Measurements from ENCODE around the gene NBPF11.
"Not testable (repeated sequence)": the region's sequence is repeated elsewhere in the genome, so short reads cannot be mapped to it uniquely, and the experiment has no call there.

DNA sequence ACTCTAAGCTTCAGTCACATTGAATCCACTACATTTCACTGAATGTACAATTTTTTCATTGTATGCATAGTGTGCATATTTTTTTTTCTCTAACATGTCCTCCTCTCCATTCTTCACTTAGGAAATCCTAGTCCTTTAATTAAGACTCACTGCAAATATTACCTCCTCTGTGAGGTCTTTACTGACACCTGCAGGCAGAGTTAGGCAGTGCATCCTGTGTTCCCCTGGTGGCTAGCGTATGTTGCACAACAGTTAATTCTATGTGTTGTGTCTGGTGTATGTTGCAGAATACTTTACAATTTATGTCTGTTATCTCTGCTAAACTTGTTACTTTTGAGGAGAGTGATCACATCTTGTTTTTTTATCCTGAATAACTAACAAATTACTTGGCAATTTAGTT, 70.9 kb downstream of the NBPF11 start:
- TF ChIP-seq, protein P1, sequence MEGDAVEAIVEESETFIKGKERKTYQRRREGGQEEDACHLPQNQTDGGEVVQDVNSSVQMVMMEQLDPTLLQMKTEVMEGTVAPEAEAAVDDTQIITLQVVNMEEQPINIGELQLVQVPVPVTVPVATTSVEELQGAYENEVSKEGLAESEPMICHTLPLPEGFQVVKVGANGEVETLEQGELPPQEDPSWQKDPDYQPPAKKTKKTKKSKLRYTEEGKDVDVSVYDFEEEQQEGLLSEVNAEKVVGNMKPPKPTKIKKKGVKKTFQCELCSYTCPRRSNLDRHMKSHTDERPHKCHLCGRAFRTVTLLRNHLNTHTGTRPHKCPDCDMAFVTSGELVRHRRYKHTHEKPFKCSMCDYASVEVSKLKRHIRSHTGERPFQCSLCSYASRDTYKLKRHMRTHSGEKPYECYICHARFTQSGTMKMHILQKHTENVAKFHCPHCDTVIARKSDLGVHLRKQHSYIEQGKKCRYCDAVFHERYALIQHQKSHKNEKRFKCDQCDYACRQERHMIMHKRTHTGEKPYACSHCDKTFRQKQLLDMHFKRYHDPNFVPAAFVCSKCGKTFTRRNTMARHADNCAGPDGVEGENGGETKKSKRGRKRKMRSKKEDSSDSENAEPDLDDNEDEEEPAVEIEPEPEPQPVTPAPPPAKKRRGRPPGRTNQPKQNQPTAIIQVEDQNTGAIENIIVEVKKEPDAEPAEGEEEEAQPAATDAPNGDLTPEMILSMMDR (IDR thresholded peaks at IDR 0.05 in 8 of 11, conservative IDR thresholded peaks at IDR 0.05 in 3 of 11): not testable (repeated sequence)
- not testable (repeated sequence) for TF ChIP-seq POLR2A (IDR thresholded peaks at IDR 0.05)
